GM18505 (cell line): ENCODE results near the gene ETV5.

Experiments used
- ATAC-seq: cut with Tn5 transposase; IDR thresholded peaks from one replicate; pipeline ENCODE4 v1.9.1; 2021; ENCODE audit not compliant: unreplicated experiment
- POLR2A ChIP-seq: IDR thresholded peaks from 4 replicates; pipeline ENCODE4 v1.6.1; 2011; ENCODE audit warnings: borderline replicate concordance; ENCODE audit not compliant: insufficient read depth, insufficient read length; ENCODE audit errors: extremely low read depth

ETV5 gene

DNA sequence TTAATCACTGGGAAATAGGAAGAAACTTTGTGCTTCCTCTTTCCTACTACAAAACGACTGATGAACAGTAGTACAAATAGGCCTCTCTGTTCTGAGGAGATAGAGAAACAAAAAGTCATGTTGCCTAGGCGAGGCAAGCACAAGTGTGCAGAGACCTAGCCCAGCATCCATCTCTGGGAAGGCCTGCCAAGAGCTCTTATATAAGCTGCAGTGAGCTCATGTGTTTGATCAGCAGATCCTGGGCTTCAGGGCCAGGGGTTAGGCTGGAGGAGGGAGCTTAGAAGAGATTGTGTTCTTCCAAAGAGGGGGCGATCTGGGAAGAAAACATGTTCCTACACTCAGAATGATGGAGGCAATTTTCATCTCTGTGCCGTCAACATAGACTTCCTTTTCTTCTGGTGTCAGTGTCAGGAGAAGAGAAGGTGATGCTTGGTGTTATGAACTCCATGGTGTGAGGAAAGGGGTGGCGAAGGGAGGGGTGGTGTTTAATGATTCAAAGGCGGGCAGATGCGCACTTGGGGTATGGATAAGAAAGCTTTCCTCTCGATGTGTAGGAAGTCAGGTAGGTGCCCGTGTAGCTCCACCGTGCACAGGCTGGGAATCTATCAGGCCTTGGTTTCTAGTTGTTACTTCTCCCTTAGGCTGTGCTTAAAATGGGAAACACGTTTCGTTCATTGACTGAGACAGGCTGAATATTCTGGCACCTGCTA lies 29.5 kb upstream of the ETV5 start:
- TF ChIP-seq POLR2A = no peak
- no peak for ATAC-seq

DNA sequence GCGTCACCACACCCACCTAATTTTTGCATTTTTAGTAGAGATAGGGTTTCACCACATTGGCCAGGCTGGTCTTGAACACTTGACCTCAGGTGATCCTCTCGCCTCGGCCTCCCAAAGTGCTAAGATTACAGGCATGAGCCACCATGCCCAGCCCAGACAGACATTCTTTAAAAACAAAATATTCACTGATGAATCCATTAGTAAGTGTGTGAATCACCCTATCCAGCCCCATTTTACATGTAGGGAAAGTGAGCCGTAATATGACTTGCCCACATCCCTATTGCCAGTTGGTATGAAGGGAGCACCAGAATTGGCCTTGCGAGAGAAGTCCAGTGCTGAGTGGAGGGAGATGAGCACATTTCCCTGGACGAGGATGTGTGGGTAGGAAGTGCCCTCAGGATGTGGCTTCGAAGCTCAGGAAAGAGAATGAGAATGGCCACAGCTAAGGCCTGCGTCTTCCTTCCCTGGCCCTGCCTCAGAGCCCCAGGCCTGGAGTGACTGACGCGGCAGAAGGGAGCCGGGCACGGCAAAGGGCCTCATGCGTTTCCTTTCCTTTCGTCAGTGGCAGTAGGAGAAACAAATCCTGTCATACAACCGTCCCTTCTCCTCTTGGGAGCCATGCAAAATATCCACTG lies 28.3 kb upstream of the ETV5 start:
- no peak for TF ChIP-seq POLR2A
- ATAC-seq = no peak

DNA sequence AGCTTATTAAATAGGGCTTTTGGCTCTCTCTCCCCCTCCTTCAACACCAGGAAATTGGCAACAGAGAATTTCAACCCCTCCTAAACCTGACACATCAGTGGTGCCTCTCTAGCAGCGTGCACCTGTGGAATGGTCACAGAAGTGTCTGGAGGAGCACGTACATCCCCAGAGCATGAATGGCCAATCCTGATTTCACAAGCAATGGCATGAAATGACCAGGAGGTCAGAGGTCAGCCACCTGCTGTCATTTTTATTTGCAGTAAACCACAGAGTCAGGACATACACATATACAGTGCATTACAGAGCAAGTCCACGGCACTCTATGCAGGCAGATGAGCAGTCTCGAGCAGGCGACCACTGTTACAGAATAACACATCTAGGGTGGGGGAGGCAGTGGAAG lies 25.1 kb upstream of the ETV5 start:
- ATAC-seq = no peak
- no peak for TF ChIP-seq POLR2A

DNA sequence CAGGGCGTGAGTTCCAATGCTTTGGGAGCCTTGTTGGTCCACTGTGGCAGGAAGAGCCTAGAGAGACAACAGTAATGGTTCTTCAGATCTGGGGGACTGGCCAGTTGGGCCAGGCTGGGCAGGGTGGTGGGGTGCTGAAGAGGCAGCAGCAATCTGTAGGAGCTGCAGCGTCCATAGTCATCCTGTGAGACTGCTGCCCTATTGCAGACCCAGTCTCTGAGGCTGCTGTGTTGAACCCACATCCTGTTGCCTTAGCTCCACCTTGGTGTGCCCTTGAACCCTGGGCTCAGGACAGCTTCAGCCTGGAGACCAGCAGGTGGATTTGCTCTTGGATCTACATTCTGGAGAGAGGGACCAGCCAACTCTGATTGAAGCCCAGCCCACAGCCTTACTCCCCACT lies 23.6 kb upstream of the ETV5 start:
- ATAC-seq = no peak
- no peak for TF ChIP-seq POLR2A

GRCh38 chr3:186129206-186129605 lies 20.3 kb upstream of the ETV5 start:
- ATAC-seq = no peak
- no peak for TF ChIP-seq POLR2A

DNA sequence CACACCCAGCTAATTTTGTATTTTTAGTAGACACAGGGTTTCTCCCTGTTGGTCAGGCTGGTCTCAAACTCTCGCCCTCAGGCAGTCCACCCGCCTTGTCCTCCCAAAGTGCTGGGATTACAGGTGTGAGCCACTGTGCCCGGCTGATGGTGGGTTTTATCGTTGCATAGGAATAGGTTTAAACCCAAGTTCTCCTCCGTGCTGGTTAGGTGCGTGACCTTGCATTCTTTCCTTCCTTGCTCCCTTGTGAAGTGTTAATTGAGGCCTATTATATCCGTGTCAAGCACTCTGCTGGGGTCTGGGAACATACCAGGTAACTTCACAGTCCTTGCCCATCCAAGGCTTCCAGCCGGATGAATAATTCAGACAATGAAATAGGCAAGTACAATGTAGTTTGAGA lies 19.3 kb upstream of the ETV5 start:
- TF ChIP-seq POLR2A = no peak
- no peak for ATAC-seq

GRCh38 chr3:186127463-186127862 lies 18.6 kb upstream of the ETV5 start:
- no peak for ATAC-seq
- no peak for TF ChIP-seq POLR2A

DNA sequence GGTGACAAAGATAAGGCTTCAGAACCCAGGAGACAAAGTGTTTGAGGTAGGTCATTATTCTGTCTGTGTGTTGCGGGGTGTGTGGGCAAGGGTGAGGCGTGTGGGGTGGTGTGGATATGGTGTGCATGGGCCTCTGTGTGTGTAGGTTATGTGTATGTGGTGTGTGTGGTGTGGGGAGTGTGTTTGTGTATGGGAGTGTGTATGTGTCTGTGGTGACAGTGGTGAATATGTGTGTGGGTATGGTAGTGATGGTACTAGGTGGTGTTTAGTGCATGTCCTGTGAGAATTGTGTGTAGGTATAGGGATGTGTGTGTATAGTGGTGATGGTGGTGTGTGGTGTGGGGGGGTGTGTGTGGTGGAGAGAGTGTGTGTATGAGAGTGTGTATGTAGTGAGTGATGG lies 16.2 kb upstream of the ETV5 start:
- ATAC-seq = no peak
- TF ChIP-seq POLR2A = no peak

DNA sequence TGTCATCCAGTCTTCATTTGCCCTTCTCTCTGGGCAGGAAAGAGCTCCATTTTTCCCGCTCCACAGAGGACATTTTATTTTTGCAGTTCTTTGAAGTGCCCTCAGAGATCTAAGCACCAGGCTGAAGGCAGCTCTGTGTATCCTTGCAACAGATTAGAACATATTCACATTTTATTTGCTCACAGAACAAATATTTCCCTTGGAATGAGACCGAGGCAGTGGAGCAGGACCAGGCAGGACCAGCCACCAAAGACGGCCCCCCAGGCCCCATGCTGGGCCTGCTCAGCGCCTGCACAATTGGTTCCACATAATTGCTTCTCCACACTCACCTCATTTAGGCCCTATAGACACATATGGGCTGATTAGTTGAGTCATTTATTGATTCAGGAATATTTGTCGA lies 15.7 kb upstream of the ETV5 start:
- no peak for ATAC-seq
- TF ChIP-seq POLR2A = no peak

DNA sequence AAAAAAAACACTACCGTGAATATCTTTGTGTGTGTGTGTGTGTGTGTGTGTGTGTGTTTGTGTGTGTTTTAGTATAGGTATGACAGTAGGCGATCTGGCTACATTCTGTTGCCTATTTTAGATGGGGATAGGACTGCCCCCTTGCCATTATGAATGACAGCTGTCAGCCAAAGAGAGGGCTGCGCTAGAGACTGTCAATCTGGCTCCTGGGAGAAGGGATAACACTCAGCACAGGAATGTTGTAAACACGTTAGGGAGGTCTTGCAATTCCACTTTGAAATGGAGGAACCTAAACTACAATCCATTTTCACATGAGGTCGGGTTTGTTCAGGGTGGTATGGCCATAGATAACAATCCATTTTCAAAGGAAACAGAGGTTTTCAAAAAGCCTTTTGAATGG lies 14.1 kb upstream of the ETV5 start:
- ATAC-seq = no peak
- no peak for TF ChIP-seq POLR2A

- TF ChIP-seq POLR2A = no peak
- ATAC-seq = no peak
Observed at GRCh38 chr3:186121968-186122367, 13.1 kb upstream of the ETV5 start.

DNA sequence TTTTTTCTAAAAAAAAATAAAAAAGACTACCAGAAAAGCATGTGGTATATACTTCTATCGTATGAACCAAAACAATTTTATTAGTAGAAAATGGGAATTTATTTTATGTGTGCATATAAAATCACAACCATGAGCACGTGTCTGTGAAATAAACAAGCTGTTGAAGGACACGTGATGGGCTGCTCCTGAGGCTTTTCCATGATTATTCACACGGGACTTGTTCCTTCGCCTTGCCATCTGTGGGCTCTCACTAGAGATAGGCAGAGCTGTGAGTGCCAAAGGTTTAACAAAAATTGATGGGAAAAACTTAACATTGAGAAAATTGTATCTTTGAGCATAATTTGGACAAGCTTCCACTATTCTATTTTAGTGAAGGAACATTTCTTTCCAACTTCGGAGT lies 12.4 kb upstream of the ETV5 start:
- TF ChIP-seq POLR2A = no peak
- no peak for ATAC-seq

DNA sequence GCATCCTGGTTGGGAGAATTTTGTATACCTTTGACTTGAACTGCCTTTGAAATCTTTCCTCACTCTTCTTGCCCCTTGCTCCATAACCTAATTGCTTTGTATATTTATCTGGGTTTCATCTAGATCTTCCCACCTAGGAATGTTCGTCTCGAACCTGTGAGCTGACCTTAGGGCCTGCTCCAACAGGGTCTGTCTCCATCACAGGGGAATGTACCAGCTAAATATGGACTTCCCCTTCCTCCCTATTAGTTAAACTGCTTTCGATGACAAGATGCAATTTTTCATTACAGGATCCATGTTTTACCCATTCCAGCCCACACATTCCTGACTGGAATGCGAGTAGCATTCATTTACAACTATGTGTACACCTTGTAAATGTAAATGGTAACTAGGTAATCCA lies 10.6 kb upstream of the ETV5 start:
- ATAC-seq = no peak
- TF ChIP-seq POLR2A = no peak

DNA sequence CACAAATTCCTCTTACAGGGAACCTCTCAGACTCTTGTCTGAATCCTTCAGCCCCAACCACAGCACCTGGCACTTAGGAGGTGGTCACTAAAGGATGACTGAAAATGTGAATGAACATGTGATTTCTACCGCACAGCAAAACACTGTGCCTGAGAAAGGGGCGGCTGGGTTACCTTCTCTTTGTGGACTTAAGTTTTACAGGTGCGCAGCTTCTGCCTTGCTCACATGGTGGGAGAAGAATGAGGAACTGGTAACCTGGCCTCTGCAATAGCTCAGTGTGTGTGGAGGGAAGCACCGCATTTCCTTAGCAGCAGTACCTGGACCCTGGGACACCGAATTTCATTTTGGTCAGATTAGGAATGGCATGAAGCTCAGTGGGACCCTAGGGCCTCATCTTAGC lies 9.8 kb upstream of the ETV5 start:
- TF ChIP-seq POLR2A = no peak
- ATAC-seq = no peak
